ENCODE data around the gene PTPRA. TPM values are rescaled to one million over a fixed set of nuclear protein-coding genes. Genes with fewer than 3 reads are reported as not detected.

PTPRA gene
- total and polyA plus RNA-seq, 9 of the 15 experiments (the other 6 are each of a cell fraction or from before 2014, with no cell fraction given) = 3.4 to 80.5 (median 28.0) TPM

DNA sequence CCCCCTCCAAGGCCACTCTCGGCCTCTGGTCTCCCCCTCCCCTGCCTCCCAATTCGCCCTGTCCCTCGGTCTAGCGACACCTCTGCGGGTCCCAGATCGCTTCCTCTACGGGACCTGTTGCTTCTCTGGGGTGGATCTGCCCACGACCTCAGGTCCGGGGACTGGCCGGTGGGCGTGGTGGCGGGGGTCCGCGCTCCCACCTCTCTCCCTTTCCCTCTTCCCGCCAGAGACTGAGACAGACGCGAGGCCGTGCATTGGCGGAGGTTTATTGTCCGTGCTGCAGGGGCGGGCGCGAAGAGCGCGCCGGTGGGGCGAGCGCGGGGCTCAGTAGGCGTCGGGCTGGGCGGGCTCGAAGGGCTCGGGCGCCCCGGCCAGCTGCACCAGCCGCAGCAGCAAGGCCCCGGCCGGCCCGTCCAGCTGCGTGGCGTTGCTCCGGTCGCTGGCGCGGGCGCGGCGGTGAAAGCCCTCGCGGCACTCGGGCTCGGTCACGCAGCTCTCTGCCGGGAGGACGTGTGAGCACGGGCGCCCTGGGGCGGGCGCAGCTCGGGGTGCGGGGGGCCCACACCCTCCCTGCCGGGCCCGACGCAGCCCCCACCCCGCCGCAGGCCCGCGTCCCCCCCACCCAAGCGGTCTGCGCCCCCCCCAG, 209.1 kb downstream of the PTPRA start:
- DNase-seq (ENCODE audit: extremely low read depth in 1 of 4, low spot score in 3 of 4) (no peak), FAIRE-seq (no peak), ATAC-seq (no peak)
- ChIA-PET CTCF (ENCODE audit: low intra/inter-chr PET ratio) (no interaction called here), POLR2A (no interaction called here)
- H3K27me3 ChIP-seq (ENCODE audit: control insufficient read depth in 2 of 2, insufficient read depth in 2 of 2, low read length in 2 of 2) = no peaks in the 10 kb centered on the region
- no peak overlapping the region for H3K4me3 ChIP-seq
- no peaks in the 10 kb centered on the region for H3K9me3 ChIP-seq (replicated peaks; ENCODE audit: control insufficient read depth, insufficient read depth, low read depth, low read length)
- no TSS peak for BruUV-seq (replicated peaks)
- H3K36me3 ChIP-seq (ENCODE audit: control insufficient read depth, insufficient read depth, low read length) = no peaks in the 10 kb centered on the region
- H3K9ac ChIP-seq (ENCODE audit: insufficient read depth in 1 of 2, low read depth in 2 of 2, low read length in 2 of 2) = no peak overlapping the region
- H3K9me1 ChIP-seq (ENCODE audit: control insufficient read depth, insufficient read depth, low read length) = peaks cover 3% of the 10 kb centered on the region
- in situ Hi-C loops (cut with MboI) (no loop called here), intact Hi-C loops (cut with micrococcal nuclease) (no loop called here)
- no peaks in the 10 kb centered on the region for H3K79me2 ChIP-seq (ENCODE audit: control insufficient read depth, insufficient read depth, low read length)
- WGBS (ENCODE audit: insufficient coverage, low coverage, missing lambda C conversion rate) = 73% methylated on average over 8 of the region's 71 CpGs
- no peaks in the 10 kb centered on the region for H4K20me1 ChIP-seq (replicated peaks; ENCODE audit: control insufficient read depth, insufficient read depth, low read length)
- peaks cover 10 to 28% of the 10 kb centered on the region in 2 experiments; a peak in 4 of 5 replicates for H3K4me1 ChIP-seq (replicated peaks in 1 of 2; ENCODE audit: control insufficient read depth in 2 of 2, insufficient read depth in 2 of 2, low read length in 2 of 2)
- no peak overlapping the region for H3K4me2 ChIP-seq (ENCODE audit: insufficient read depth, low read length)
- no peak overlapping the region for H2AFZ ChIP-seq (ENCODE audit: low read depth, low read length)
- TF ChIP-seq TSC22D4 (tag; IDR thresholded peaks at IDR 0.05) (no peak), EHMT2 (IDR thresholded peaks at IDR 0.05) (no peak), ELK3 (CRISPR knock-in tag; IDR thresholded peaks at IDR 0.05) (no peak), ZC3H4 (CRISPR knock-in tag; IDR thresholded peaks at IDR 0.05; ENCODE audit: borderline replicate concordance) (no peak), GTF2A2 (tag; IDR thresholded peaks at IDR 0.05) (no peak)
- H3K27ac ChIP-seq (ENCODE audit: extremely low read depth, low read depth, low read length) = no peak overlapping the region

Measured in K562 (cell line).